ENCODE data around the gene PPP1R9B. TPM values are rescaled to one million over a fixed set of nuclear protein-coding genes. Genes with fewer than 3 reads are reported as not detected.

The PPP1R9B gene
- total RNA-seq, 1 experiment from 2014 or later = 23.0 TPM

DNA sequence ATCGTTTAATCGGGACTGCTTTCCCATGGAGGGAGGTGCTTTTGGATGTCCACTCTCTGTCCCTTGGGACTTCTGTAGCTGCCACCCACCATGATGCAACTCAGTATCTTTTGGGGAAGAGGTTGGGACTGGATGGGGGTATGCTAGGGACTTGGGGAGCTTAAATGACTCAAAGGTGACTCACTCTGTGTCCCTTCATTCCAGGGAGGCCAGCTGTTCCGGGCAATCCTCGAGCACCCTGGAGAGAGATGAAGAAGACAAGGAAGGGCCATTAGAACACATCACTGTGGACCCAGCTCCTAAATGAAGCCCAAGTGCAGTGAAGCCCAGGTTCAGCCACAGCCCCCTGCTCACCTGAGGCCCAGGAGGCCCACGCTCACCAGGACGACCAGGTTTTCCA is 46.3 kb upstream of the PPP1R9B start:
- no peak overlapping the region for H3K4me2 ChIP-seq (ENCODE audit: insufficient read depth, insufficient read length, low read length)
- TF ChIP-seq CTCF (conservative IDR thresholded peaks at IDR 0.05) = no peak
- no peaks in the 10 kb centered on the region for H4K20me1 ChIP-seq (ENCODE audit: control insufficient read depth, insufficient read depth, insufficient read length)

More for the DNA sequence above, 46.3 kb upstream of the PPP1R9B start:
- Histone ChIP-seq H2AK5ac (ENCODE audit: insufficient read length, low read length) (no peak overlapping the region), H3K79me1 (ENCODE audit: insufficient read depth, low read depth, low read length, poor library complexity, severe bottlenecking) (no peaks in the 10 kb centered on the region), H3K9ac (ENCODE audit: extremely low read depth, insufficient read length, low read length) (no peak overlapping the region), H3K4me1 (ENCODE audit: insufficient read depth, low read length) (no peaks in the 10 kb centered on the region), H2AFZ (ENCODE audit: low read length) (no peak overlapping the region), H3T11ph (ENCODE audit: low read length) (no peak overlapping the region), H3K23ac (ENCODE audit: insufficient read length, low read depth, low read length) (no peak overlapping the region), H3K9me3 (ENCODE audit: control insufficient read depth, low read depth, low read length) (no peaks in the 10 kb centered on the region), H2BK5ac (ENCODE audit: insufficient read length, low read length) (no peak overlapping the region), H3K14ac (ENCODE audit: insufficient read depth, low read length) (no peak overlapping the region), H3K4ac (ENCODE audit: low read depth, low read length) (no peak overlapping the region), H2BK20ac (ENCODE audit: low read depth, low read length, poor library complexity, severe bottlenecking) (no peak overlapping the region), H4K8ac (replicated peaks; ENCODE audit: insufficient read length, low read depth, low read length) (no peak overlapping the region), H4K91ac (ENCODE audit: insufficient read length, low read depth, low read length) (no peak overlapping the region), H3K79me2 (ENCODE audit: insufficient read depth, low read length) (no peaks in the 10 kb centered on the region), H2BK120ac (ENCODE audit: low read depth, low read length, poor library complexity, severe bottlenecking) (no peak overlapping the region), H4K5ac (ENCODE audit: insufficient read length, low read depth, low read length) (no peak overlapping the region), H2BK12ac (ENCODE audit: insufficient read length, low read depth, low read length) (no peak overlapping the region), H3K27ac (ENCODE audit: insufficient read length, low read depth, low read length) (no peak overlapping the region), H2BK15ac (ENCODE audit: low read depth, low read length) (no peak overlapping the region), H3K27me3 (ENCODE audit: insufficient read depth, low read length) (peaks cover 5% of the 10 kb centered on the region; the same call in 1 of the 2 replicates), H3K23me2 (ENCODE audit: insufficient read length, low read depth, low read length, poor library complexity, severe bottlenecking) (peaks cover 15% of the 10 kb centered on the region), H3K18ac (ENCODE audit: insufficient read length, low read depth, low read length) (no peak overlapping the region), H3K56ac (ENCODE audit: insufficient read length, low read depth, low read length) (no peak overlapping the region)
- no CpG with 5 or more reads among the region's 6 CpGs for WGBS (ENCODE audit: extremely low coverage, insufficient read length, low lambda C conversion rate)
- no peaks in the 10 kb centered on the region; a peak in 1 of 5 replicates for H3K9me3 Mint-ChIP-seq
- peaks cover 9 to 11% of the 10 kb centered on the region in 2 experiments for H3K4me1 Mint-ChIP-seq
- no peak for DNase-seq
- H3K4me3 Mint-ChIP-seq = no peak overlapping the region
- no peak overlapping the region for H3K27ac Mint-ChIP-seq
- H3K27me3 Mint-ChIP-seq (ENCODE audit: low read depth) = peaks cover 13% of the 10 kb centered on the region
- peaks cover 0 to 63% (median 57%) of the 10 kb centered on the region in 3 experiments; a peak in 5 of 7 replicates for H3K36me3 Mint-ChIP-seq (ENCODE audit: insufficient read depth in 1 of 3, low read depth in 3 of 3)
